GM12874 (cell line): Measurements from ENCODE around the gene MARK2.

Experiments
- TF ChIP-seq, protein P1 (sequence below): IDR thresholded peaks from 2 replicates; pipeline ENCODE4 v1.5.1; 2011; ENCODE audit warnings: low read depth, mild to moderate bottlenecking, control low read depth, low read length, moderate library complexity; ENCODE audit not compliant: insufficient read depth

Gene MARK2

GRCh38 chr11:63931045-63931444, 92.1 kb downstream of the MARK2 start:
- TF ChIP-seq, protein P1, sequence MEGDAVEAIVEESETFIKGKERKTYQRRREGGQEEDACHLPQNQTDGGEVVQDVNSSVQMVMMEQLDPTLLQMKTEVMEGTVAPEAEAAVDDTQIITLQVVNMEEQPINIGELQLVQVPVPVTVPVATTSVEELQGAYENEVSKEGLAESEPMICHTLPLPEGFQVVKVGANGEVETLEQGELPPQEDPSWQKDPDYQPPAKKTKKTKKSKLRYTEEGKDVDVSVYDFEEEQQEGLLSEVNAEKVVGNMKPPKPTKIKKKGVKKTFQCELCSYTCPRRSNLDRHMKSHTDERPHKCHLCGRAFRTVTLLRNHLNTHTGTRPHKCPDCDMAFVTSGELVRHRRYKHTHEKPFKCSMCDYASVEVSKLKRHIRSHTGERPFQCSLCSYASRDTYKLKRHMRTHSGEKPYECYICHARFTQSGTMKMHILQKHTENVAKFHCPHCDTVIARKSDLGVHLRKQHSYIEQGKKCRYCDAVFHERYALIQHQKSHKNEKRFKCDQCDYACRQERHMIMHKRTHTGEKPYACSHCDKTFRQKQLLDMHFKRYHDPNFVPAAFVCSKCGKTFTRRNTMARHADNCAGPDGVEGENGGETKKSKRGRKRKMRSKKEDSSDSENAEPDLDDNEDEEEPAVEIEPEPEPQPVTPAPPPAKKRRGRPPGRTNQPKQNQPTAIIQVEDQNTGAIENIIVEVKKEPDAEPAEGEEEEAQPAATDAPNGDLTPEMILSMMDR, result no peak

- TF ChIP-seq, protein P1, result no peak
Measured at GRCh38 chr11:63931876-63932275, 93.0 kb downstream of the MARK2 start.

DNA sequence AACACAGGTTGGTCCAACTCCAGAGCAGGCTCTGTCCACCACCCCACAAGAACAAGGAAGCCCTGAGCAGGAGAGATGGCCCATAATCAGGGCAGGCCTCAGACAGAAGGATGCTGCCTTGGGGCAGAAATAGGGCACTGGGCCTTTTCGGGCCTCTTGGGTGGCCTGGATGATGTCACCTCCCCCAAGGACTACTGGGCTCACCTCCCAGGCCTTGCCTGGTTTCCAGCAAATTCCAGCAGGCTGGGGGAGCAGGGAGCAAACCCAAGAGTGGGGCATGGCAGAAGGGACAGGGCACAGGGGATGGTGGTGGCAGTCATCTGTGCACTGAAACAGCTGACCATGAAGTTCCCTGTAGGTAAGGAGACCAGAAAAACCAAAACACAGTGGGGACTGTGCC, 94.5 kb downstream of the MARK2 start:
- TF ChIP-seq, protein P1, result no peak

- TF ChIP-seq, protein P1, result no peak
Measured at GRCh38 chr11:63937713-63938478, 99.0 kb downstream of the MARK2 start.

DNA sequence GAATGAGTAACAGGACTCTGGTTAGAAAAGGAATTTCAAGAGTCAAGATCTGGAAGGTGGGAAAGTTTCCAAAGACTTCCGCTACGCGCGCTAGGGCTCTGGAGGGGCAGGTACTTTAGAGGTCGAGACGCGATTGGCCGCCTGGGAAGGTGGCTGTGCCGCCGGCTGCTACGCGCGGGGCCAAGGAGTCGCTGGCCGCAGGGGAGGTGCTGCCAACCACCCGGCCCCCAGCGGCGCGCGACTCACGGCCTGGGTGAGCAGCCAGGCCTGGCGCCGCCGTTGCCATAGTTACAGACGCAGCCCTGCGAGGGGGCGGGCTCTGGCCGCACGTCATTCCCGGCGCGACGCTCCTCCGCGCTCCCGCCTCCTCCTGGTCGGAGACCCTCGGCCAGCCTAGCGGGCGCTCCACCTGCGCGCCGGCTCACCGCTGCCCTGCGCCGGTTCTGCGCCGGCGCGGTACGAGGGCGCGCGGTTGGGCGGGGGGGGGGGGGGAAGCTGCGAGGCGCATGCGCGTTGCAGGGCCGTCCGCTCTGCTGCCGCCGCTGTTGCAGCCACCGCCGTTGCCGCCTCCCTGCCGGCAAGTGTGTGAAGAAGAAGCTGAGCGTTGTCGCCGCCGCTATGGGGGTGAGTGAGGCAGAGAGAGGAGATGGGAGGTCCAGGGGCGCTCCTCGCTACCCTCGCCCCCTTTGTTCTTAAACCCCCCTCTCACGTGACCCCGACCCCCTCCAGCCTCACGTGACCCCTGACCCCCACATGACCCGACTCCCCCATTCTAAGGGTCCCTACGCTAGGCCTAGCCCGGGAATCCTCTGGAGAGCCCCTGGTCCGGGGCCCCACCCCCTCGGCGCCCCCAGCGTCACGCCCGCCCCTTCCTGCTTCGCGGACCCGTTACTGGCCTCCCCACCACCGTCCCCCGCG, 99.8 kb downstream of the MARK2 start, which contains the start of gene NAA40:
NAA40 (plus strand) TSS at position 524 of the 918 bp plus-strand sequence; CDS start at position 619, 95 bp downstream.
- TF ChIP-seq, protein P1, result no peak

DNA sequence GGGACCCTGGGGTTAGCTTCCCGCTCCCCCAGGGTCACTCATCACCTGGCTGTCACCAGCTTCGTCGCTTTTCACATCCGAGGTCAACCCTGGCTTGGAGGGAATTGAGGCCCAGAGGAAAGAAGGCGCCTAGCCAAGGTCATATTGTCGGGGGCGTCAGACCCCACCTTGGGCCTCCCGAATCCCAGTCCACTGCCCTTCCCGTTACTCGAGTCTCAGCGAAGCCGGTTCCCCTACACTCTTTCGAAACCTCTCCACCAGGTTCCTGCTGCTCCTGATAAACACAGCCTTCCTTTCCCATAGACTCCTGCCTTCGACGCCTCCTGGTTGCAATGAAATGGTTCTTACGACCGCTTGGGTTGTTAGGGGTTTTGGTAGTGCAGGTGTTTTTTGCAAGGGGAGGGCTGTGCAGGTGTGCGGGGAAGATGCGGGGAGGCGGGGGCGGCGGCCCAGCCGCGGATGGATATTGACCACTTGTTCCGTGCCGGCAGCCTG, 100.5 kb downstream of the MARK2 start:
- TF ChIP-seq, protein P1, result no peak

GRCh38 chr11:63940786-63941185, 101.9 kb downstream of the MARK2 start:
- TF ChIP-seq, protein P1, result no peak
